ENCODE data around the gene TGIF2.
A peak's percentile ranks its signal among the peaks of the same experiment; 100 is the strongest.

TGIF2 gene

GRCh38 chr20:36573103-36573797 lies at the start of gene TGIF2:
TGIF2 (plus strand) TSS chr20:36573597; CDS start chr20:36578775, 5,178 bp downstream.
- no peaks in the 10 kb centered on the region for H3K27me3 Mint-ChIP-seq
- H3K9me3 Mint-ChIP-seq, result no peaks in the 10 kb centered on the region
- no peaks in the 10 kb centered on the region for H3K36me3 Mint-ChIP-seq
- peak; percentile 88 for ATAC-seq
- H3K27ac Mint-ChIP-seq, result peak within 1 kb of the TSS; percentile 84
- H3K4me3 Mint-ChIP-seq, result peak within 1 kb of the TSS; percentile 92
- H3K4me1 Mint-ChIP-seq, result peaks cover 38% of the 10 kb centered on the region

GRCh38 chr20:36525620-36526365 lies 47.6 kb upstream of the TGIF2 start:
- Mint-ChIP-seq H3K36me3 (peaks cover 56% of the 10 kb centered on the region), H3K4me3 (no peak overlapping the region), H3K27ac (peak overlapping the region; percentile 40)

GRCh38 chr20:36526521-36527011 lies 46.8 kb upstream of the TGIF2 start:
- Mint-ChIP-seq H3K9me3 (no peaks in the 10 kb centered on the region), H3K27me3 (no peaks in the 10 kb centered on the region), H3K27ac (no peak overlapping the region)

More at GRCh38 chr20:36525620-36526365, 47.6 kb upstream of the TGIF2 start:
- no peak for ATAC-seq
- H3K4me1 Mint-ChIP-seq, result no peaks in the 10 kb centered on the region
- H3K27me3 Mint-ChIP-seq, result no peaks in the 10 kb centered on the region
- H3K9me3 Mint-ChIP-seq, result no peaks in the 10 kb centered on the region

GRCh38 chr20:36527331-36528125 lies 45.9 kb upstream of the TGIF2 start:
- H3K27ac Mint-ChIP-seq, result no peak overlapping the region

More at GRCh38 chr20:36526521-36527011, 46.8 kb upstream of the TGIF2 start:
- ATAC-seq, result no peak
- Mint-ChIP-seq H3K4me1 (no peaks in the 10 kb centered on the region), H3K36me3 (peaks cover 48% of the 10 kb centered on the region), H3K4me3 (no peak overlapping the region)

GRCh38 chr20:36528176-36528874 lies 45.1 kb upstream of the TGIF2 start:
- ATAC-seq, result no peak

More at GRCh38 chr20:36527331-36528125, 45.9 kb upstream of the TGIF2 start:
- no peaks in the 10 kb centered on the region for H3K9me3 Mint-ChIP-seq
- peaks cover 3% of the 10 kb centered on the region for H3K4me1 Mint-ChIP-seq
- no peak overlapping the region for H3K4me3 Mint-ChIP-seq
- ATAC-seq, result no peak
- H3K27me3 Mint-ChIP-seq, result no peaks in the 10 kb centered on the region
- peaks cover 39% of the 10 kb centered on the region for H3K36me3 Mint-ChIP-seq

GRCh38 chr20:36528875-36529417 lies 44.5 kb upstream of the TGIF2 start:
- Mint-ChIP-seq H3K27ac (no peak overlapping the region), H3K4me3 (no peak overlapping the region)

More at GRCh38 chr20:36528176-36528874, 45.1 kb upstream of the TGIF2 start:
- Mint-ChIP-seq H3K4me3 (no peak overlapping the region), H3K9me3 (no peaks in the 10 kb centered on the region), H3K27me3 (no peaks in the 10 kb centered on the region), H3K4me1 (peaks cover 5% of the 10 kb centered on the region), H3K36me3 (peaks cover 39% of the 10 kb centered on the region), H3K27ac (no peak overlapping the region)

GRCh38 chr20:36532388-36532787 lies 41.0 kb upstream of the TGIF2 start:
- H3K27ac Mint-ChIP-seq, result no peak overlapping the region
- H3K9me3 Mint-ChIP-seq, result no peaks in the 10 kb centered on the region
- peaks cover 5% of the 10 kb centered on the region for H3K4me1 Mint-ChIP-seq
- ATAC-seq, result no peak
- no peaks in the 10 kb centered on the region for H3K27me3 Mint-ChIP-seq
- H3K36me3 Mint-ChIP-seq, result peaks cover 11% of the 10 kb centered on the region
- H3K4me3 Mint-ChIP-seq, result no peak overlapping the region

More at GRCh38 chr20:36528875-36529417, 44.5 kb upstream of the TGIF2 start:
- no peaks in the 10 kb centered on the region for H3K27me3 Mint-ChIP-seq
- peaks cover 5% of the 10 kb centered on the region for H3K4me1 Mint-ChIP-seq
- ATAC-seq, result peak; percentile 17
- peaks cover 39% of the 10 kb centered on the region for H3K36me3 Mint-ChIP-seq
- no peaks in the 10 kb centered on the region for H3K9me3 Mint-ChIP-seq

GRCh38 chr20:36532822-36533221 lies 40.6 kb upstream of the TGIF2 start:
- Mint-ChIP-seq H3K27me3 (no peaks in the 10 kb centered on the region), H3K36me3 (peaks cover 7% of the 10 kb centered on the region), H3K4me3 (no peak overlapping the region), H3K9me3 (no peaks in the 10 kb centered on the region), H3K4me1 (peaks cover 5% of the 10 kb centered on the region), H3K27ac (no peak overlapping the region)
- ATAC-seq, result no peak

- no peak overlapping the region for H3K27ac Mint-ChIP-seq
- H3K4me3 Mint-ChIP-seq, result no peak overlapping the region
- peaks cover 16% of the 10 kb centered on the region for H3K4me1 Mint-ChIP-seq
- no peak for ATAC-seq
- no peaks in the 10 kb centered on the region for H3K36me3 Mint-ChIP-seq
- no peaks in the 10 kb centered on the region for H3K27me3 Mint-ChIP-seq
- H3K9me3 Mint-ChIP-seq, result no peaks in the 10 kb centered on the region
Measured at GRCh38 chr20:36538026-36538722, 35.2 kb upstream of the TGIF2 start.

GRCh38 chr20:36540551-36541211 lies 32.7 kb upstream of the TGIF2 start:
- H3K4me3 Mint-ChIP-seq, result peak overlapping the region; percentile 77

GRCh38 chr20:36541227-36541767 lies 32.1 kb upstream of the TGIF2 start, which contains the start of gene MYL9:
MYL9 (plus strand) TSS chr20:36541519; CDS start chr20:36544885, 3,366 bp downstream.
- H3K36me3 Mint-ChIP-seq, result no peaks in the 10 kb centered on the region
- peak; percentile 76 for ATAC-seq
- H3K9me3 Mint-ChIP-seq, result no peaks in the 10 kb centered on the region
- H3K4me1 Mint-ChIP-seq, result peaks cover 25% of the 10 kb centered on the region
- no peaks in the 10 kb centered on the region for H3K27me3 Mint-ChIP-seq
- H3K4me3 Mint-ChIP-seq, result peak within 1 kb of the TSS; percentile 77
- peak within 1 kb of the TSS; percentile 77 for H3K27ac Mint-ChIP-seq

More at GRCh38 chr20:36540551-36541211, 32.7 kb upstream of the TGIF2 start:
- H3K9me3 Mint-ChIP-seq, result no peaks in the 10 kb centered on the region
- H3K27me3 Mint-ChIP-seq, result no peaks in the 10 kb centered on the region
- peak overlapping the region; percentile 77 for H3K27ac Mint-ChIP-seq
- no peaks in the 10 kb centered on the region for H3K36me3 Mint-ChIP-seq
- H3K4me1 Mint-ChIP-seq, result peaks cover 19% of the 10 kb centered on the region
- ATAC-seq, result no peak

- H3K9me3 Mint-ChIP-seq, result no peaks in the 10 kb centered on the region
- peak; percentile 39 for ATAC-seq
- H3K27ac Mint-ChIP-seq, result peak overlapping the region; percentile 77
- H3K4me1 Mint-ChIP-seq, result peaks cover 31% of the 10 kb centered on the region
- no peaks in the 10 kb centered on the region for H3K36me3 Mint-ChIP-seq
- no peaks in the 10 kb centered on the region for H3K27me3 Mint-ChIP-seq
- peak overlapping the region; percentile 77 for H3K4me3 Mint-ChIP-seq
Measured at GRCh38 chr20:36541768-36542488, 31.5 kb upstream of the TGIF2 start.

All from stimulated activated memory B cell treated with anti-CD40 and anti-IgM and Interleukin-4, amounts not matched to agents 10 μg/mL and 1 μg/mL and 100 μg/mL, for 72 hours (primary cell).